ENCODE results near the gene GPRIN1.

DNA sequence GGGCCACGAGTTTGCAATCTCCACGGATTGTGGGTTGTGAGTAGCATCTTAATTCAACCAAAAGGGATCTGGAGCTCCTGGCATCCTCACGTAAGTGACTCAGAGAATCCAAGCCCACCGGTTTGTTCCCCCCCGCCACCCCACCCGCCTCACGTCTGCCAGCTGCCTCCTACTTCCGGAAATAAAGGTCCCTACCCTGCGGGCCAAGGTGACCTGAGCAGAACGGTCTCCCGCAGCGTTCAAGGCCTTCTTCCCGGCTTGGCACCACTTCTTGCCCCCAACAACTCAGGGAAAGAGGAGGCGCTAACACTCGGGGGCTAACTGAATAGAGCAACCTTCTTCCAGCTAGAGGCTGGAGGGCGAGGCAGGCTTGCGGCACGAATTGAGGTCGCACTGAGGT is 8.8 kb upstream of the GPRIN1 start:
- TF ChIP-seq, protein P1, sequence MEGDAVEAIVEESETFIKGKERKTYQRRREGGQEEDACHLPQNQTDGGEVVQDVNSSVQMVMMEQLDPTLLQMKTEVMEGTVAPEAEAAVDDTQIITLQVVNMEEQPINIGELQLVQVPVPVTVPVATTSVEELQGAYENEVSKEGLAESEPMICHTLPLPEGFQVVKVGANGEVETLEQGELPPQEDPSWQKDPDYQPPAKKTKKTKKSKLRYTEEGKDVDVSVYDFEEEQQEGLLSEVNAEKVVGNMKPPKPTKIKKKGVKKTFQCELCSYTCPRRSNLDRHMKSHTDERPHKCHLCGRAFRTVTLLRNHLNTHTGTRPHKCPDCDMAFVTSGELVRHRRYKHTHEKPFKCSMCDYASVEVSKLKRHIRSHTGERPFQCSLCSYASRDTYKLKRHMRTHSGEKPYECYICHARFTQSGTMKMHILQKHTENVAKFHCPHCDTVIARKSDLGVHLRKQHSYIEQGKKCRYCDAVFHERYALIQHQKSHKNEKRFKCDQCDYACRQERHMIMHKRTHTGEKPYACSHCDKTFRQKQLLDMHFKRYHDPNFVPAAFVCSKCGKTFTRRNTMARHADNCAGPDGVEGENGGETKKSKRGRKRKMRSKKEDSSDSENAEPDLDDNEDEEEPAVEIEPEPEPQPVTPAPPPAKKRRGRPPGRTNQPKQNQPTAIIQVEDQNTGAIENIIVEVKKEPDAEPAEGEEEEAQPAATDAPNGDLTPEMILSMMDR (IDR thresholded peaks at IDR 0.05; ENCODE audit: low read depth, low read length, missing input control), result no peak
- TF ChIP-seq TAF1 (conservative IDR thresholded peaks at IDR 0.05) (no peak), YY1 (IDR thresholded peaks at IDR 0.05) (no peak)

All from liver (tissue), 3 donors.